Omental fat pad (tissue), 4 donors: Measurements from ENCODE around the gene GNPTAB. TPM values are rescaled to one million over a fixed set of nuclear protein-coding genes. Genes with fewer than 3 reads are reported as not detected.

ENCODE experiments used
- ATAC-seq: fragments of 150-250 bp; one replicate; pipeline ENCODE4 v1.9.1; 2016; ENCODE audit warnings: mild to moderate bottlenecking, moderate library complexity; ENCODE audit not compliant: low FRiP score
- DNase-seq: peaks from one replicate; pipeline ENCODE4 v3.0.0-alpha.2; 2019; ENCODE audit warnings: low spot score
- total RNA-seq, 4 donors: library from RNA; depleted of rRNA; stranded (reverse); fragments of >200 nt; gene quantifications; one replicate each; pipeline ENCODE4 v1.1.0, GENCODE V29; 2016
- TF ChIP-seq, protein P1 (sequence below), 3 donors: fragments of 450-650 bp; IDR thresholded peaks; one replicate each; pipeline ENCODE4 v1.5.1; 2016 to 2017; ENCODE audit warnings: antibody characterized with exemption in 3 of 3, mild to moderate bottlenecking in 3 of 3, moderate library complexity in 2 of 3

The GNPTAB gene
- total RNA-seq, 4 donors from 2014 or later, result 18.3 to 28.8 (median 24.8) TPM

DNA sequence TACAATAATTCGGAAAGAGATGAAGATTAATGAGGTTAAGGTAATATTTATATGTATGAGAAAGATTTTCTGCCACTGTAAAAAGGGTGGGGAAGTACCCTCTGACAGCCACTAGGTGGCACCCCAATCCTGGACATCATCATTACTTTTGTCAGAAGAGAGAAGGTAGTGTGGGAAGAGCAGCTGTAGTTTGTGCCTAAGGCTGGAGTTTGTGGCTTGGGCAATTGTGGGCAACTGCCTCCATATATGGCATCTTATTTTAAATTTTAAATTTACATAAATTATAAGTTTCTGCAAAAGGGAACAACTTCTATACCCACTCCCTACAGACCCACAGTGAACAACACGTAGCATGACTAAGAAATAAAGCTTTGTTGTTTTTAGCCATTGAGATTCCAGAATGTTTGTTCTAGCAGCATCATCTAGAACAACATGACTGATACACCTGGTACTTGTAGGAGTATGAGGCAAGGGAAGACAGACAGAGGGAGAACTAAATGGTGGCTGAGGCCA, 57.1 kb downstream of the GNPTAB start:
- peak; percentile 26 for DNase-seq
- TF ChIP-seq, protein P1, sequence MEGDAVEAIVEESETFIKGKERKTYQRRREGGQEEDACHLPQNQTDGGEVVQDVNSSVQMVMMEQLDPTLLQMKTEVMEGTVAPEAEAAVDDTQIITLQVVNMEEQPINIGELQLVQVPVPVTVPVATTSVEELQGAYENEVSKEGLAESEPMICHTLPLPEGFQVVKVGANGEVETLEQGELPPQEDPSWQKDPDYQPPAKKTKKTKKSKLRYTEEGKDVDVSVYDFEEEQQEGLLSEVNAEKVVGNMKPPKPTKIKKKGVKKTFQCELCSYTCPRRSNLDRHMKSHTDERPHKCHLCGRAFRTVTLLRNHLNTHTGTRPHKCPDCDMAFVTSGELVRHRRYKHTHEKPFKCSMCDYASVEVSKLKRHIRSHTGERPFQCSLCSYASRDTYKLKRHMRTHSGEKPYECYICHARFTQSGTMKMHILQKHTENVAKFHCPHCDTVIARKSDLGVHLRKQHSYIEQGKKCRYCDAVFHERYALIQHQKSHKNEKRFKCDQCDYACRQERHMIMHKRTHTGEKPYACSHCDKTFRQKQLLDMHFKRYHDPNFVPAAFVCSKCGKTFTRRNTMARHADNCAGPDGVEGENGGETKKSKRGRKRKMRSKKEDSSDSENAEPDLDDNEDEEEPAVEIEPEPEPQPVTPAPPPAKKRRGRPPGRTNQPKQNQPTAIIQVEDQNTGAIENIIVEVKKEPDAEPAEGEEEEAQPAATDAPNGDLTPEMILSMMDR (IDR thresholded peaks at IDR 0.05), result peak in 2 of 3 donors; percentile 5 to 70
- peak; percentile 64 for ATAC-seq

DNA sequence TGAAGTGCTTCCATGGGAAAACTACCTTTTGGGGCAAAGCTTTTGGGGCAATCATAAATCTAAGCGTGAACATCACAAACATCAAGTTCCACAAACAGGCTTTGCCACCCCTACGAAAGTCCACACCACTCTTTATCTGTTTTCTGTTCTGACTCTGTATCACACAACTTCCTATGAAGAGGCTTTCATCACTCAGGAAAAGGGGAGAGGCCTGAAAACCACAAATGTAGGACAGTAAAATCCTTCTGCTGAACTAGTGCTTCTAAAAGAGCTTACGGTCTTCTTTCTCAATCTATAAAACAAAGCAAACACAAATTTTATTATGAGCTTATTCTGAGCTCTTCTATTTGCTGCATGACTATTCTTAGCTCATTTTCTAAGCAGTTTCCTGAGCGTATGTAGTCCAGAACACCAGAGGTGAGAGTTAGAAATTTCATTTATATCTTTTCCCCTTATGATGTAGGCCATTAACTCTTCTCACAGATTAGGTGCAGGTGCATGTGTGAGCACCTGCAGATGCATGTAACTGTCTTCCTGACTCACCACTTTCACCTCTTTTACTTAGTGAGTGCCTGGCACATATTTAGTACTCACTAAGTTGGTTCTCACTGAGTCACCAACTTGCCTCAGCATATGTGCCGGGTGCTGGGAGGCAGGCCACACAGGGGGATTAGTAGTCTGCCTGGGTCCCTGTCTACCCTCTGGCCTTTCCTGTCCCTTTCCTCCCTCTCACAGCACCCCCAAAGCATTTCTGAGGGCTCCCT, 58.6 kb downstream of the GNPTAB start:
- ATAC-seq (no peak), DNase-seq (no peak)
- TF ChIP-seq, protein P1 (IDR thresholded peaks at IDR 0.05), result no peak

DNA sequence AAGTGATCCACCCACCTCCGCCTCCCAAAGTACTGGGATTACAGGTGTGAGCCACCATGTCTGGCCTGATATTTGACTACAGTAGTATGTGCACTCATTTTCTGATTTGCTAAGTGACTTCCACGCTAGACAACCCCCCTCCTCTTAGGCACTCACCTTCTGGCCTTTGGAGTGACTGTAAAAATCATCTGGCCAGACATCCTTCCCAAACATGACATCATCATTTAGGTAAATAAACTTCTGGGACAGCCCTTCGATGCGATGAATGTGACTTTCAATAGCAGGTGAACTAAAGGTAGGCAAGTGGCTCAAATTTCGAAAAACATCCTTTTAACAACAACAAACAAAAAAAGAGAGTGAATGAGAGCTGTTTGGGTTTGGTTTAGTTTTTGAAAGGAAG, 60.9 kb downstream of the GNPTAB start:
- no peak for ATAC-seq
- no peak for DNase-seq
- TF ChIP-seq, protein P1 (IDR thresholded peaks at IDR 0.05), result no peak

DNA sequence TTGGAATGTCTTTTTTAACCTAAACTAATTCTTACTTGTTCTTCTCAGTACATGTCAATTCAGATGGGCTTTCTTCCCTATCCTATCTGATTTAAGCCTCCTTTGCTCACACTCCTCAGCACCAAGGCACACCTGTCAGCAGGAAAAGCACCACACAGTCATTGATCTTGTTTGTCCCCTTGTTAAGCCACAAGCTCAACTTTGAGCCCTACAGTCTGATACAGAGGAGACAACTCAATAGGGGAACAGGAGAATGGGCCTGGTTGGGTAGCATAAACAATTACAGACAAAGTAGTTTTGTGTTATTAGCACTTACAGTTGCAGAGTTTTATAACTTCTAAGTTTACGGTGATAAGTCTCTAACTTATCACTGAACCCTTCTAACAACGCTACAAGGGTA, 62.0 kb downstream of the GNPTAB start:
- TF ChIP-seq, protein P1 (IDR thresholded peaks at IDR 0.05), result no peak
- DNase-seq (no peak), ATAC-seq (no peak)

DNA sequence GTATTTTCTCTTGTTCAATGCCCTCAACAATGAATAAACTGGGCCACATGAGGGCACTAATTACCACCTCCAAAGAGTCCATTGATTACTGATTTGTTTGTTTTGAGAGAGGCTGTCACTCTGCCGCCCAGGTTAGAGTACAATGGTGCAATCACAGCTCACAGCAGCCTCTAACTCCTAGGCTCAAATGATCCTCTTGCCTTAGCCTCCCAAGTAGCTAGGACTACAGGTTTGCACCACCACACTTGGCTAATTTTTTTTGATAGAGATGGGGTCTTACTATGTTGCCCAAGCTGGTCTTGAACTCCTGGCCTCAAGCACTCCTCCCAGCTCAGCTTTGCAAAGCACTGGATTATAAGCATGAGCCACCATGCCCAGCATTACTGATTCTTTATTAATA, 63.2 kb downstream of the GNPTAB start:
- DNase-seq (no peak), ATAC-seq (no peak)
- TF ChIP-seq, protein P1 (IDR thresholded peaks at IDR 0.05), result no peak

DNA sequence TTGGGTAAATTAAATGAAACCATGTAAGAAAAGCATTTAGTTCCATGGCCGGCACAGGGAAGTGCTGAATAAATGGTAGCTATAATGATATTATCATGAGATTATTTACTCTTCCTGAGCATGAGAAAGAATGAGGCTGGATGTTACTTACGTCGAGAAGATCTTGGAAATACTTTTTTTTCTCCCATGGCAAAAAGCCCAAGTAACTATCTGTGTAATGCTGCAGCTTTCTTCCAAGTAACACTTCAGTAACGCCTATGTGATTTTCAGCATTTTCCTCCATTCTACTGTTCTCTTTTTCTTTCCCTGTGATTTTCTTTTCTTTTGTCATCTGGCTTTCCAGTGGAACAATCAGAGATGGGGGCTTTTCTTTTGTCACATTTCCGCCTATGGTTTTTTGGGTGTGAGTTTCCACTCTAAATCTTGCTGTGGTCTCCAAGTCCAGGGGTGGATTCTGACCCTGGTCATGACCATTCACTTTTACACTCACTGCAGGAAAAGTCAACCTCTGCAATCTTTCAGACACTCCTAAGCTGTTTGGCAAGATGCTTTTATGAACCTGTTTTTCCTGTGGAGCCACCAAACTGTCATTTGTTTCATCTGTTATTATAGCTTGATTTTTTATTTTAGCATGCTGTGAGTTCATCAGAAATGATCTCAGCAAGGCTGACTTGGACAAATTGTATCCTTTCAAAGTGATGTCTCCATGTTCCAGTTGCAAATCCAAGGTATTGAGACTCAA, 66.5 kb downstream of the GNPTAB start:
- DNase-seq (no peak), ATAC-seq (no peak)
- TF ChIP-seq, protein P1 (IDR thresholded peaks at IDR 0.05), result no peak
